A204.1 (cell line): ENCODE data around the gene CRB3.
"Not testable (repeated sequence)": the region's sequence is repeated elsewhere in the genome, so short reads cannot be mapped to it uniquely, and the experiment has no call there.

Experiments
- FAIRE-seq: peaks from 2 replicates; lab custom pipeline; 2012; peaks lifted over from hg19 to GRCh38; lab: Jason Lieb, UNC

Gene CRB3

GRCh38 chr19:6494438-6495036 lies 30.5 kb downstream of the CRB3 start:
- no peak for FAIRE-seq

- FAIRE-seq = no peak
Observed at GRCh38 chr19:6495947-6496346, 31.9 kb downstream of the CRB3 start.

- FAIRE-seq = no peak
Observed at GRCh38 chr19:6498294-6499036, 34.4 kb downstream of the CRB3 start.

GRCh38 chr19:6499052-6499790 lies 35.1 kb downstream of the CRB3 start:
- no peak for FAIRE-seq

GRCh38 chr19:6500837-6501739 lies 37.0 kb downstream of the CRB3 start:
- no peak for FAIRE-seq

- no peak for FAIRE-seq
Observed at GRCh38 chr19:6501740-6502648, 37.9 kb downstream of the CRB3 start, which contains the start of gene TUBB4A. TSS of gene TUBB4A (minus strand) at chr19:6502309. CDS start at chr19:6502212, 97 bp downstream.

GRCh38 chr19:6503407-6504201 lies 39.5 kb downstream of the CRB3 start:
- FAIRE-seq = no peak

GRCh38 chr19:6508028-6508771 lies 44.1 kb downstream of the CRB3 start:
- FAIRE-seq = not testable (repeated sequence)

- FAIRE-seq = no peak
Observed at GRCh38 chr19:6509118-6509971, 45.3 kb downstream of the CRB3 start.

GRCh38 chr19:6510618-6511017 lies 46.5 kb downstream of the CRB3 start:
- FAIRE-seq = no peak

GRCh38 chr19:6514089-6514488 lies 50.0 kb downstream of the CRB3 start:
- no peak for FAIRE-seq

GRCh38 chr19:6514926-6515544 lies 51.0 kb downstream of the CRB3 start:
- FAIRE-seq = no peak

GRCh38 chr19:6516018-6516658 lies 52.1 kb downstream of the CRB3 start:
- peak; percentile 96 for FAIRE-seq
